Tibial nerve (tissue), 4 donors: ENCODE data around the gene MAPKAPK2. TPM values are rescaled to one million over a fixed set of nuclear protein-coding genes. Genes with fewer than 3 reads are reported as not detected.

ENCODE experiments used
- DNase-seq, 2 donors: peaks; one replicate each; pipeline ENCODE4 v3.0.0-alpha.2; 2019; ENCODE audit warnings: low spot score in 2 of 2
- H3K27ac ChIP-seq, 4 donors: fragments of 200-600 bp; sonication (generic) in 3 of 4; one replicate each; pipeline ENCODE4 v1.5.1; 2017 to 2019; ENCODE audit warnings: mild to moderate bottlenecking in 1 of 4
- H3K27me3 ChIP-seq, 2 donors: fragments of 200-600 bp; sonication (generic) in 1 of 2; one replicate each; pipeline versions ENCODE4 v1.5.1 to v1.6.0; 2017 to 2019
- H3K36me3 ChIP-seq, 3 donors: fragments of 200-600 bp; sonication (generic); one replicate each; pipeline ENCODE4 v1.5.1; 2018 to 2019
- H3K4me1 ChIP-seq, 4 donors: fragments of 200-600 bp; sonication (generic) in 3 of 4; one replicate each; pipeline ENCODE4 v1.5.1; 2017 to 2019
- H3K4me3 ChIP-seq, 4 donors: fragments of 200-600 bp; sonication (generic) in 3 of 4; one replicate each; pipeline ENCODE4 v1.5.1; 2017 to 2019; ENCODE audit warnings: mild to moderate bottlenecking in 1 of 4, moderate library complexity in 1 of 4
- H3K9me3 ChIP-seq, 4 donors: fragments of 200-600 bp; sonication (generic) in 3 of 4; one replicate each; pipeline ENCODE4 v1.5.1; 2017 to 2019
- CTCF ChIP-seq, 5 experiments: fragments of 200-600 bp in 3 of 5; fragments of 450-650 bp in 2 of 5; sonication (generic) in 3 of 5; IDR thresholded peaks; one replicate each; pipeline ENCODE4 v1.5.1; 2016 to 2019; ENCODE audit warnings: antibody characterized with exemption in 5 of 5, mild to moderate bottlenecking in 3 of 5, moderate library complexity in 2 of 5
- EP300 ChIP-seq, 2 donors: sonication (generic); formaldehyde crosslinking; IDR thresholded peaks; one replicate each; pipeline ENCODE4 v1.6.1; 2017; ENCODE audit warnings: antibody characterized with exemption in 2 of 2, mild to moderate bottlenecking in 1 of 2
- POLR2A ChIP-seq, 2 donors: fragments of 450-650 bp; IDR thresholded peaks; one replicate each; pipeline ENCODE4 v1.6.1; 2017; ENCODE audit warnings: antibody characterized with exemption in 2 of 2, mild to moderate bottlenecking in 2 of 2, moderate library complexity in 2 of 2
- WGBS, 2 donors: methylation state at CpG; one replicate each; pipeline ENCODE4 v1.1.5; 2018; 5-methylcytosine and 5-hydroxymethylcytosine counted together
- total RNA-seq, 4 donors: library from RNA; depleted of rRNA; stranded (reverse); fragments of >200 nt; gene quantifications; one replicate each; pipeline ENCODE4 v1.1.0, GENCODE V29; 2016

Gene MAPKAPK2
- total RNA-seq, 4 donors from 2014 or later = 30.6 to 49.5 (median 38.2) TPM

- no peaks in the 10 kb centered on the region for H3K27me3 ChIP-seq
- 92 to 95% methylated on average over 5 of the region's 5 CpGs for WGBS, 2 donors
- DNase-seq = no peak
- peaks cover 0 to 24% (median 0%) of the 10 kb centered on the region in 3 donors for H3K36me3 ChIP-seq
- H3K4me1 ChIP-seq = no peaks in the 10 kb centered on the region
- no peaks in the 10 kb centered on the region for H3K9me3 ChIP-seq
- TF ChIP-seq POLR2A (IDR thresholded peaks at IDR 0.05) (no peak), CTCF (IDR thresholded peaks at IDR 0.05) (no peak), EP300 (IDR thresholded peaks at IDR 0.05) (no peak)
- H3K4me3 ChIP-seq = no peak overlapping the region
- H3K27ac ChIP-seq = no peak overlapping the region
Measured at GRCh38 chr1:206651958-206652890, 32.5 kb upstream of the MAPKAPK2 start.

GRCh38 chr1:206653715-206654459 lies 30.8 kb upstream of the MAPKAPK2 start:
- H3K4me3 ChIP-seq = no peak overlapping the region
- H3K36me3 ChIP-seq = peaks cover 0 to 7% (median 0%) of the 10 kb centered on the region in 3 donors
- peaks cover 0 to 3% (median 0%) of the 10 kb centered on the region in 4 donors for H3K4me1 ChIP-seq
- TF ChIP-seq EP300 (IDR thresholded peaks at IDR 0.05) (no peak), CTCF (IDR thresholded peaks at IDR 0.05) (no peak), POLR2A (IDR thresholded peaks at IDR 0.05) (no peak)
- 89% methylated on average over 7 of the region's 7 CpGs for WGBS, 2 donors
- DNase-seq = no peak
- no peak overlapping the region for H3K27ac ChIP-seq
- no peaks in the 10 kb centered on the region for H3K9me3 ChIP-seq
- peaks cover 0 to 10% of the 10 kb centered on the region in 2 donors for H3K27me3 ChIP-seq

- Histone ChIP-seq H3K9me3 (no peaks in the 10 kb centered on the region), H3K4me1 (peaks cover 0 to 3% (median 0%) of the 10 kb centered on the region in 4 donors), H3K36me3 (no peaks in the 10 kb centered on the region), H3K27me3 (peaks cover 0 to 15% of the 10 kb centered on the region in 2 donors), H3K4me3 (no peak overlapping the region), H3K27ac (no peak overlapping the region)
- DNase-seq = no peak
- WGBS, 2 donors = 58 to 74% methylated on average over 2 of the region's 2 CpGs
- TF ChIP-seq EP300 (IDR thresholded peaks at IDR 0.05) = no peak
Measured at GRCh38 chr1:206654828-206655227, 29.9 kb upstream of the MAPKAPK2 start.

- H3K4me3 ChIP-seq = no peak overlapping the region
- no peak for TF ChIP-seq CTCF (IDR thresholded peaks at IDR 0.05)
- 65 to 72% methylated on average over 4 of the region's 4 CpGs for WGBS, 2 donors
- no peaks in the 10 kb centered on the region for H3K9me3 ChIP-seq
- DNase-seq = no peak
- no peaks in the 10 kb centered on the region for H3K36me3 ChIP-seq
- peaks cover 0 to 3% (median 0%) of the 10 kb centered on the region in 4 donors for H3K4me1 ChIP-seq
- peaks cover 0 to 21% of the 10 kb centered on the region in 2 donors for H3K27me3 ChIP-seq
- no peak overlapping the region for H3K27ac ChIP-seq
Measured at GRCh38 chr1:206655471-206655882, 29.2 kb upstream of the MAPKAPK2 start.

- no peaks in the 10 kb centered on the region for H3K9me3 ChIP-seq
- no peaks in the 10 kb centered on the region for H3K36me3 ChIP-seq
- DNase-seq = no peak
- H3K27ac ChIP-seq = no peak overlapping the region
- H3K4me3 ChIP-seq = no peak overlapping the region
- WGBS, 2 donors = 86 to 97% methylated on average over 3 of the region's 3 CpGs
- TF ChIP-seq EP300 (IDR thresholded peaks at IDR 0.05) (no peak), POLR2A (IDR thresholded peaks at IDR 0.05) (no peak), CTCF (IDR thresholded peaks at IDR 0.05) (no peak)
- H3K27me3 ChIP-seq = peaks cover 0 to 32% of the 10 kb centered on the region in 2 donors
- peaks cover 0 to 3% (median 0%) of the 10 kb centered on the region in 4 donors for H3K4me1 ChIP-seq
Measured at GRCh38 chr1:206656936-206657335, 27.8 kb upstream of the MAPKAPK2 start.
